Fibroblast of lung (primary cell): ENCODE measurements around the gene ALPK3. TPM values are rescaled to one million over a fixed set of nuclear protein-coding genes. Genes with fewer than 3 reads are reported as not detected.
"Not testable (repeated sequence)": the region's sequence is repeated elsewhere in the genome, so short reads cannot be mapped to it uniquely, and the experiment has no call there.

Experiments used
- DNase-seq, 2 donors: peaks; one replicate each; pipeline versions ENCODE4 v3.0.0 to v3.0.0-alpha.2; 2010; ENCODE audit warnings: low read depth in 2 of 2
- H2AFZ ChIP-seq: 2 replicates; pipeline ENCODE4 v1.5.1; 2012; ENCODE audit warnings: low read length, control low read depth, inconsistent platforms
- H3K27ac ChIP-seq: 2 replicates; pipeline ENCODE4 v1.5.1; 2011; ENCODE audit warnings: low read length, control low read depth; ENCODE audit not compliant: insufficient read depth
- H3K27me3 ChIP-seq: 2 replicates; pipeline ENCODE4 v1.5.1; 2011; ENCODE audit warnings: mild to moderate bottlenecking, low read length; ENCODE audit not compliant: control insufficient read depth, insufficient read depth
- H3K36me3 ChIP-seq: 2 replicates; pipeline ENCODE4 v1.5.1; 2011; ENCODE audit warnings: low read length; ENCODE audit not compliant: control insufficient read depth, insufficient read depth
- H3K4me1 ChIP-seq: 2 replicates; pipeline ENCODE4 v1.5.1; 2011; ENCODE audit warnings: low read length; ENCODE audit not compliant: control insufficient read depth, insufficient read depth; ENCODE audit errors: extremely low read depth
- H3K4me2 ChIP-seq: 2 replicates; pipeline ENCODE4 v1.5.1; 2011; ENCODE audit warnings: low read length, control low read depth; ENCODE audit not compliant: insufficient read depth; ENCODE audit errors: extremely low read depth
- H3K4me3 ChIP-seq, 4 experiments: fragments of 200-600 bp in 1 of 4; sonication (generic) in 1 of 4; replicated peaks in 1 of 4; 2 replicates each; pipeline ENCODE4 v1.5.1; 2011 to 2016; ENCODE audit warnings: low read length in 4 of 4, low read depth in 3 of 4, mild to moderate bottlenecking in 3 of 4, control low read depth in 2 of 4, inconsistent platforms in 1 of 4, mixed read lengths in 1 of 4; ENCODE audit not compliant: insufficient read depth in 1 of 4; ENCODE audit errors: control extremely low read depth in 1 of 4
- H3K79me2 ChIP-seq: 2 replicates; pipeline ENCODE4 v1.5.1; 2012; ENCODE audit warnings: mild to moderate bottlenecking, low read length, inconsistent platforms; ENCODE audit not compliant: control insufficient read depth, insufficient read depth
- H3K9ac ChIP-seq: 2 replicates; pipeline ENCODE4 v1.5.1; 2011; ENCODE audit warnings: mild to moderate bottlenecking, low read length, control low read depth; ENCODE audit not compliant: insufficient read depth
- H3K9me3 ChIP-seq: 2 replicates; pipeline ENCODE4 v1.5.1; 2012; ENCODE audit warnings: low read depth, low read length; ENCODE audit not compliant: control insufficient read depth, insufficient read depth
- H4K20me1 ChIP-seq: 2 replicates; pipeline ENCODE4 v1.5.1; 2011; ENCODE audit warnings: low read length; ENCODE audit not compliant: control insufficient read depth, insufficient read depth; ENCODE audit errors: extremely low read depth
- CTCF ChIP-seq, 2 donors: IDR thresholded peaks in 1 of 2; conservative IDR thresholded peaks in 1 of 2; 1 replicate in 1 of 2; 2 replicates in 1 of 2; pipeline ENCODE4 v1.5.1; 2011 to 2012; ENCODE audit warnings: low read length in 2 of 2, control low read depth in 1 of 2, inconsistent platforms in 1 of 2, low read depth in 1 of 2, mild to moderate bottlenecking in 1 of 2
- EZH2 ChIP-seq: IDR thresholded peaks from 2 replicates; pipeline ENCODE4 v1.5.1; 2012; ENCODE audit warnings: low read length, control low read depth, mild to moderate bottlenecking; ENCODE audit errors: missing control alignments
- polyA plus RNA-seq, 2 donors: library from polyadenylated mRNA; depleted of rRNA in 1 of 2; stranded (reverse) in 1 of 2; unstranded in 1 of 2; fragments of >200 nt; gene quantifications; 2 replicates each; pipeline ENCODE4 v1.2.1, GENCODE V29; 2011 to 2012; ENCODE audit warnings: missing spikeins in 1 of 2
- total RNA-seq: library from RNA; depleted of rRNA; stranded (reverse); fragments of >200 nt; gene quantifications from 2 replicates; pipeline ENCODE4 v1.2.1, GENCODE V29; 2014

ALPK3 gene
- total and polyA plus RNA-seq, 2 donors (not counting 1 experiment from before 2014, with no cell fraction given) = 0.03 to 0.50 TPM

- Histone ChIP-seq H4K20me1 (no peaks in the 10 kb centered on the region), H3K4me1 (no peaks in the 10 kb centered on the region), H3K27me3 (peaks cover 8% of the 10 kb centered on the region), H3K4me2 (no peak overlapping the region), H3K9me3 (no peaks in the 10 kb centered on the region), H3K79me2 (no peaks in the 10 kb centered on the region), H3K27ac (no peak overlapping the region), H2AFZ (no peak overlapping the region), H3K4me3 (no peak overlapping the region), H3K9ac (no peak overlapping the region), H3K36me3 (no peaks in the 10 kb centered on the region)
- no peak for DNase-seq
- TF ChIP-seq EZH2 (no peak), CTCF (conservative IDR thresholded peaks at IDR 0.05 in 1 of 2, IDR thresholded peaks at IDR 0.05 in 1 of 2; ENCODE audit: low read depth in 1 of 2, low read length in 2 of 2) (no peak)
Observed at GRCh38 chr15:84874981-84875699, 58.0 kb downstream of the ALPK3 start.

- no peak overlapping the region for H3K4me2 ChIP-seq
- no peak for TF ChIP-seq CTCF (conservative IDR thresholded peaks at IDR 0.05 in 1 of 2, IDR thresholded peaks at IDR 0.05 in 1 of 2; ENCODE audit: low read depth in 1 of 2, low read length in 2 of 2)
- no peak for TF ChIP-seq EZH2
- DNase-seq = no peak
- H2AFZ ChIP-seq = no peak overlapping the region
- H3K4me1 ChIP-seq = no peaks in the 10 kb centered on the region
- no peak overlapping the region for H3K27ac ChIP-seq
- H3K9me3 ChIP-seq = no peaks in the 10 kb centered on the region
- H3K9ac ChIP-seq = no peak overlapping the region
- H3K36me3 ChIP-seq = no peaks in the 10 kb centered on the region
- no peaks in the 10 kb centered on the region for H4K20me1 ChIP-seq
- H3K79me2 ChIP-seq = no peaks in the 10 kb centered on the region
- no peak overlapping the region for H3K4me3 ChIP-seq
- H3K27me3 ChIP-seq = peaks cover 5% of the 10 kb centered on the region
Observed at GRCh38 chr15:84876269-84876668, 59.1 kb downstream of the ALPK3 start.

- H3K4me3 ChIP-seq, H3K27me3 ChIP-seq, H3K9me3 ChIP-seq, H3K79me2 ChIP-seq, H3K27ac ChIP-seq, H2AFZ ChIP-seq, H4K20me1 ChIP-seq, H3K4me1 ChIP-seq, H3K36me3 ChIP-seq, H3K4me2 ChIP-seq, DNase-seq, H3K9ac ChIP-seq: not testable (repeated sequence)
Observed at GRCh38 chr15:84877701-84878100, 60.5 kb downstream of the ALPK3 start.
